Activated T-helper 9 cell treated with anti-CD3 and anti-CD28 coated beads, Interleukin-2, amount 50 U/mL, for 16 hours (primary cell): ENCODE results near the gene WDR48.
A peak's percentile ranks its signal among the peaks of the same experiment; 100 is the strongest.
"Not testable (repeated sequence)": the region's sequence is repeated elsewhere in the genome, so short reads cannot be mapped to it uniquely, and the experiment has no call there.

Source experiments
- DNase-seq: peaks from one replicate; pipeline ENCODE4 v3.0.0-alpha.2; 2020; ENCODE audit warnings: low read depth

WDR48 gene

GRCh38 chr3:39051649-39052561, at the start of gene WDR48, which contains the start of gene SCN11A:
Gene WDR48 (plus strand): TSS chr3:39052016. CDS start chr3:39052026, 10 bp downstream.
Gene SCN11A (minus strand): TSS chr3:39051944. CDS start chr3:38950362, 101,582 bp downstream.
- peak; percentile 87 for DNase-seq

- no peak for DNase-seq
Observed at GRCh38 chr3:39005295-39005694, 46.5 kb upstream of the WDR48 start.

- DNase-seq, result no peak
Observed at GRCh38 chr3:39011191-39011736, 40.6 kb upstream of the WDR48 start.

GRCh38 chr3:39013289-39013688, 38.5 kb upstream of the WDR48 start:
- no peak for DNase-seq

- no peak for DNase-seq
Observed at GRCh38 chr3:39013921-39014509, 37.8 kb upstream of the WDR48 start.

- DNase-seq, result no peak
Observed at GRCh38 chr3:39015418-39015817, 36.4 kb upstream of the WDR48 start.

GRCh38 chr3:39019299-39019698, 32.5 kb upstream of the WDR48 start:
- no peak for DNase-seq

- DNase-seq, result no peak
Observed at GRCh38 chr3:39021029-39021428, 30.8 kb upstream of the WDR48 start.

- no peak for DNase-seq
Observed at GRCh38 chr3:39021465-39022285, 30.1 kb upstream of the WDR48 start.

- no peak for DNase-seq
Observed at GRCh38 chr3:39022286-39022630, 29.6 kb upstream of the WDR48 start.

- no peak for DNase-seq
Observed at GRCh38 chr3:39024497-39024896, 27.3 kb upstream of the WDR48 start.

- DNase-seq, result no peak
Observed at GRCh38 chr3:39025222-39025970, 26.4 kb upstream of the WDR48 start.

GRCh38 chr3:39028546-39028945, 23.3 kb upstream of the WDR48 start:
- no peak for DNase-seq

- no peak for DNase-seq
Observed at GRCh38 chr3:39029556-39029955, 22.3 kb upstream of the WDR48 start.

- DNase-seq, result no peak
Observed at GRCh38 chr3:39038165-39038564, 13.7 kb upstream of the WDR48 start.

- no peak for DNase-seq
Observed at GRCh38 chr3:39050029-39050428, 1.8 kb upstream of the WDR48 start.

- DNase-seq, result no peak
Observed at GRCh38 chr3:39052583-39052982, 767 bp downstream of the WDR48 start.

GRCh38 chr3:39053696-39054095, 1.9 kb downstream of the WDR48 start:
- DNase-seq, result no peak

- DNase-seq, result no peak
Observed at GRCh38 chr3:39056151-39056550, 4.3 kb downstream of the WDR48 start.

- not testable (repeated sequence) for DNase-seq
Observed at GRCh38 chr3:39061228-39061627, 9.4 kb downstream of the WDR48 start.

- no peak for DNase-seq
Observed at GRCh38 chr3:39062180-39062579, 10.4 kb downstream of the WDR48 start.

GRCh38 chr3:39063143-39063542, 11.3 kb downstream of the WDR48 start:
- DNase-seq, result no peak
